ENCODE measurements around the gene NRBP1. TPM values are rescaled to one million over a fixed set of nuclear protein-coding genes. Genes with fewer than 3 reads are reported as not detected.
"Not testable (repeated sequence)": the region's sequence is repeated elsewhere in the genome, so short reads cannot be mapped to it uniquely, and the experiment has no call there.

NRBP1 gene
- total and polyA plus RNA-seq, 2 of the 4 experiments (the other 2 are of a cell fraction), result 120 to 155 TPM

DNA sequence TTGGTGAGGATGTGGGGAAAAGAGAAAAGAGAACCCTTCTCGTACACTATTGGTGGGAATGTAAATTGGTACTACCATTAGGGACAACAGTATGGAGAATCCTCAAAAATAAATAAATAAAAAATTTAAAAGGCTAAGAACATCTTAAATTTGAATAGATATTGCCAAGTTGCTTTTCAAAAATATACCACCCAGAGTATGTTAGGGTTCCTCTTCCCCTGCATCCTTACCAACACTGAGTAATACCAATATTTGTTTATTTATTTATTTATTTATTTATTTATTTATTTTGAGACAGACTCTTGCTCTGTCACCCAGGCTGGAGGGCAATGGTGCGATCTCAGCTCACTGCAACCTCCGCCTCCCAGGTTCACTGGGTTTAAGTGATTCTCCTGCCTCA is 5.5 kb upstream of the NRBP1 start:
- Histone ChIP-seq H2BK15ac (ENCODE audit: low read depth, low read length) (no peak overlapping the region), H4K5ac (ENCODE audit: low read depth, low read length) (no peak overlapping the region), H4K20me1 (ENCODE audit: insufficient read depth, low read length) (no peaks in the 10 kb centered on the region), H2AK5ac (ENCODE audit: low read depth, low read length) (no peak overlapping the region), H2BK20ac (ENCODE audit: low read depth, low read length) (no peak overlapping the region), H2BK5ac (ENCODE audit: low read depth, low read length, poor library complexity, severe bottlenecking) (no peak overlapping the region), H3K4ac (ENCODE audit: low read depth, low read length) (no peak overlapping the region), H3K36me3 (ENCODE audit: control insufficient read depth, insufficient read depth, low read length) (no peaks in the 10 kb centered on the region), H2BK120ac (ENCODE audit: low read depth, low read length) (no peak overlapping the region), H3K4me3 (ENCODE audit: insufficient read depth, low read depth, low read length) (no peak overlapping the region), H3K4me2 (ENCODE audit: low read depth, low read length) (no peak overlapping the region), H3K18ac (ENCODE audit: low read depth, low read length) (no peak overlapping the region), H4K91ac (ENCODE audit: insufficient read depth, low read depth, low read length) (no peak overlapping the region), H3K9me1 (ENCODE audit: insufficient read depth, low read length) (no peaks in the 10 kb centered on the region), H3K9ac (ENCODE audit: low read depth, low read length) (no peak overlapping the region), H2AK9ac (replicated peaks; ENCODE audit: low read depth, low read length, poor library complexity) (no peak overlapping the region), H3K56ac (ENCODE audit: extremely low read depth, insufficient read depth, low read length) (no peak overlapping the region), H4K8ac (ENCODE audit: low read depth in 2 of 2, low read length in 2 of 2) (no peak overlapping the region), H3K9me3 (ENCODE audit: control insufficient read depth, insufficient read depth, low read length) (no peaks in the 10 kb centered on the region), H2AFZ (replicated peaks; ENCODE audit: low read length, poor library complexity) (no peak overlapping the region), H3K4me1 (ENCODE audit: control insufficient read depth, insufficient read depth, low read length) (no peaks in the 10 kb centered on the region), H3K23ac (ENCODE audit: low read depth, low read length) (no peak overlapping the region), H3K27ac (ENCODE audit: insufficient read depth, low read length) (no peak overlapping the region), H3K79me1 (ENCODE audit: low read depth in 1 of 2, low read length in 2 of 2) (no peaks in the 10 kb centered on the region), H3K27me3 (ENCODE audit: control insufficient read depth, insufficient read depth, low read length) (peaks cover 2% of the 10 kb centered on the region; the same call in 1 of the 2 replicates), H3K14ac (replicated peaks; ENCODE audit: low read depth, low read length) (no peak overlapping the region)
- in situ Hi-C loops (cut with MboI; ENCODE audit: low sequenced_read_pairs), result no loop called here
- ChIA-PET POLR2A (ENCODE audit: unreplicated experiment) (no interaction called here), CTCF (no interaction called here)
- WGBS, 2 experiments (ENCODE audit: extremely low coverage in 2 of 2, insufficient read length in 1 of 2), result 100% methylated on average over 1 of the region's 3 CpGs; no CpG with 5 or more reads in 1 of the 2 experiments
- DNase-seq (no peak), ATAC-seq (ENCODE audit: low read depth) (no peak)
- TF ChIP-seq POLR2A (IDR thresholded peaks at IDR 0.05; ENCODE audit: low read depth, low read length), result no peak
- TF ChIP-seq MAFK (IDR thresholded peaks at IDR 0.05; ENCODE audit: low read depth, low read length), result no peak
- TF ChIP-seq CEBPB (IDR thresholded peaks at IDR 0.05; ENCODE audit: low read depth, low read length), result no peak
- no peak for TF ChIP-seq RCOR1 (IDR thresholded peaks at IDR 0.05; ENCODE audit: insufficient replicate concordance, low read length)
- no peak for TF ChIP-seq RAD21 (IDR thresholded peaks at IDR 0.05; ENCODE audit: low read length)
- no peak for TF ChIP-seq RFX5 (IDR thresholded peaks at IDR 0.05; ENCODE audit: low read depth, low read length)
- no peak for TF ChIP-seq CHD1 (IDR thresholded peaks at IDR 0.05; ENCODE audit: low read depth, low read length)
- no peak for TF ChIP-seq NFE2L2 (IDR thresholded peaks at IDR 0.05; ENCODE audit: low read depth, low read length)
- TF ChIP-seq CTCF (conservative IDR thresholded peaks at IDR 0.05; ENCODE audit: low read depth, low read length), result no peak
- no TSS peak for BruUV-seq (replicated peaks)
- dilution Hi-C loops (cut with HindIII; ENCODE audit: low sequenced_read_pairs, unreplicated experiment), result no loop called here
- intact Hi-C loops (cut with micrococcal nuclease), result no loop called here

DNA sequence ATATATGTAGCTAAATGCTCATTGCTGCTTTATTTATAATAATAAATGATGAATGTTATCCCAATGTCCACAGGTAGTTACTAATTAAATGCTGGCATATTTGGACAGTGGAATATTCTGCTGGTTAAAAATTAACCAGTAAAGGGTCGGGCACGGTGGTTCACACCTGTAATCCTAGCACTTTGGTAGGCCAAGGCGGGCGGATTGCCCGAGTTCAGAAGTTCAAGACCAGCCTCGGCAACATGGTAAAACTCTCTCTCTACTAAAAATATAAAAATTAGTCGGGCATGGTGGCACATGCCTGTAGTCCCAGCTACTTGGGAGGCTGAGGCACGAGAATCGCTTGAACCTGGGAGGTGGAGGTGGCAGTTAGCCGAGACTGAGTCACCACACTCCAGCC is 3.4 kb upstream of the NRBP1 start:
- dilution Hi-C loops (cut with HindIII; ENCODE audit: low sequenced_read_pairs, unreplicated experiment); POLR2A ChIA-PET (ENCODE audit: unreplicated experiment); intact Hi-C loops (cut with micrococcal nuclease): not testable (repeated sequence)

More for the DNA sequence above, 3.4 kb upstream of the NRBP1 start:
- in situ Hi-C loops (cut with MboI; ENCODE audit: low sequenced_read_pairs); H2BK15ac ChIP-seq (ENCODE audit: low read depth, low read length); H3K9me1 ChIP-seq (ENCODE audit: insufficient read depth, low read length); BruUV-seq (replicated peaks); H2BK5ac ChIP-seq (ENCODE audit: low read depth, low read length, poor library complexity, severe bottlenecking); H3K23ac ChIP-seq (ENCODE audit: low read depth, low read length); H3K27me3 ChIP-seq (ENCODE audit: control insufficient read depth, insufficient read depth, low read length); H3K27ac ChIP-seq (ENCODE audit: insufficient read depth, low read length); H2BK20ac ChIP-seq (ENCODE audit: low read depth, low read length); H4K91ac ChIP-seq (ENCODE audit: insufficient read depth, low read depth, low read length); H3K4me3 ChIP-seq (ENCODE audit: insufficient read depth, low read depth, low read length); CTCF ChIA-PET; DNase-seq; H3K56ac ChIP-seq (ENCODE audit: extremely low read depth, insufficient read depth, low read length); H3K4ac ChIP-seq (ENCODE audit: low read depth, low read length); H3K36me3 ChIP-seq (ENCODE audit: control insufficient read depth, insufficient read depth, low read length); H3K18ac ChIP-seq (ENCODE audit: low read depth, low read length); H3K4me2 ChIP-seq (ENCODE audit: low read depth, low read length); H2AFZ ChIP-seq (replicated peaks; ENCODE audit: low read length, poor library complexity); H3K9me3 ChIP-seq (ENCODE audit: control insufficient read depth, insufficient read depth, low read length); H2BK120ac ChIP-seq (ENCODE audit: low read depth, low read length); H2AK5ac ChIP-seq (ENCODE audit: low read depth, low read length); H4K8ac ChIP-seq (ENCODE audit: low read depth in 2 of 2, low read length in 2 of 2); H4K5ac ChIP-seq (ENCODE audit: low read depth, low read length); H3K14ac ChIP-seq (replicated peaks; ENCODE audit: low read depth, low read length); H3K9ac ChIP-seq (ENCODE audit: low read depth, low read length); H2AK9ac ChIP-seq (replicated peaks; ENCODE audit: low read depth, low read length, poor library complexity); ATAC-seq (ENCODE audit: low read depth); H3K4me1 ChIP-seq (ENCODE audit: control insufficient read depth, insufficient read depth, low read length): not testable (repeated sequence)
- Histone ChIP-seq H3K79me1 (ENCODE audit: low read depth in 1 of 2, low read length in 2 of 2) (peaks cover 0 to 10% of the 10 kb centered on the region in 2 experiments; a peak in 2 of 4 replicates), H4K20me1 (ENCODE audit: insufficient read depth, low read length) (peaks cover 10% of the 10 kb centered on the region)
- WGBS, 2 experiments (ENCODE audit: extremely low coverage in 2 of 2, insufficient read length in 1 of 2), result 88% methylated on average over 4 of the region's 10 CpGs; no CpG with 5 or more reads in 1 of the 2 experiments

Data from IMR-90 (cell line).